ENCODE data around the gene SLC25A42.

The SLC25A42 gene

GRCh38 chr19:19050104-19050503 lies 13.7 kb upstream of the SLC25A42 start:
- in situ Hi-C loops (cut with HindIII; ENCODE audit: low sequenced_read_pairs): no loop called here

GRCh38 chr19:19050731-19051130 lies 13.1 kb upstream of the SLC25A42 start:
- in situ Hi-C loops (cut with HindIII; ENCODE audit: low sequenced_read_pairs): no loop called here

- in situ Hi-C loops (cut with HindIII; ENCODE audit: low sequenced_read_pairs): no loop called here
These were observed 12.1 kb upstream of the SLC25A42 start for GRCh38 chr19:19051478-19052213.

GRCh38 chr19:19052921-19053320 lies 10.9 kb upstream of the SLC25A42 start:
- in situ Hi-C loops (cut with HindIII; ENCODE audit: low sequenced_read_pairs): no loop called here

- in situ Hi-C loops (cut with HindIII; ENCODE audit: low sequenced_read_pairs): no loop called here
These were observed 10.1 kb upstream of the SLC25A42 start for GRCh38 chr19:19053508-19054314.

GRCh38 chr19:19054315-19054938 lies 9.4 kb upstream of the SLC25A42 start:
- in situ Hi-C loops (cut with HindIII; ENCODE audit: low sequenced_read_pairs): no loop called here

- in situ Hi-C loops (cut with HindIII; ENCODE audit: low sequenced_read_pairs): no loop called here
These were observed 8.8 kb upstream of the SLC25A42 start for GRCh38 chr19:19054939-19055440.

GRCh38 chr19:19055701-19056100 lies 8.1 kb upstream of the SLC25A42 start:
- in situ Hi-C loops (cut with HindIII; ENCODE audit: low sequenced_read_pairs): no loop called here

GRCh38 chr19:19056636-19057275 lies 7.0 kb upstream of the SLC25A42 start:
- in situ Hi-C loops (cut with HindIII; ENCODE audit: low sequenced_read_pairs): no loop called here

GRCh38 chr19:19057317-19057716 lies 6.5 kb upstream of the SLC25A42 start:
- in situ Hi-C loops (cut with HindIII; ENCODE audit: low sequenced_read_pairs): no loop called here

- in situ Hi-C loops (cut with HindIII; ENCODE audit: low sequenced_read_pairs): no loop called here
These were observed 6.1 kb upstream of the SLC25A42 start for GRCh38 chr19:19057720-19058119.

GRCh38 chr19:19059018-19059836 lies 4.6 kb upstream of the SLC25A42 start:
- in situ Hi-C loops (cut with HindIII; ENCODE audit: low sequenced_read_pairs): no loop called here

GRCh38 chr19:19059837-19060611 lies 3.8 kb upstream of the SLC25A42 start:
- in situ Hi-C loops (cut with HindIII; ENCODE audit: low sequenced_read_pairs): no loop called here

GRCh38 chr19:19061506-19061905 lies 2.3 kb upstream of the SLC25A42 start:
- in situ Hi-C loops (cut with HindIII; ENCODE audit: low sequenced_read_pairs): no loop called here

- in situ Hi-C loops (cut with HindIII; ENCODE audit: low sequenced_read_pairs): no loop called here
These were observed 1.2 kb upstream of the SLC25A42 start for GRCh38 chr19:19062454-19063182.

GRCh38 chr19:19064098-19064722 lies 416 bp downstream of the SLC25A42 start:
- in situ Hi-C loops (cut with HindIII; ENCODE audit: low sequenced_read_pairs): no loop called here

- in situ Hi-C loops (cut with HindIII; ENCODE audit: low sequenced_read_pairs): no loop called here
These were observed 1.3 kb downstream of the SLC25A42 start for GRCh38 chr19:19064811-19065745.
